GM12875 (cell line): ENCODE data around the gene CHST9.
"Not testable (repeated sequence)": the region's sequence is repeated elsewhere in the genome, so short reads cannot be mapped to it uniquely, and the experiment has no call there.

Experiments used
- H3K4me3 ChIP-seq: one replicate; pipeline ENCODE4 v1.5.1; 2011; ENCODE audit warnings: low read depth, low read length, control low read depth
- TF ChIP-seq, protein P1 (sequence below): IDR thresholded peaks from 2 replicates; pipeline ENCODE4 v1.5.1; 2011; ENCODE audit warnings: low read depth, mild to moderate bottlenecking, control low read depth, inconsistent platforms, low read length, moderate library complexity, borderline replicate concordance; ENCODE audit not compliant: insufficient read depth

Gene CHST9

DNA sequence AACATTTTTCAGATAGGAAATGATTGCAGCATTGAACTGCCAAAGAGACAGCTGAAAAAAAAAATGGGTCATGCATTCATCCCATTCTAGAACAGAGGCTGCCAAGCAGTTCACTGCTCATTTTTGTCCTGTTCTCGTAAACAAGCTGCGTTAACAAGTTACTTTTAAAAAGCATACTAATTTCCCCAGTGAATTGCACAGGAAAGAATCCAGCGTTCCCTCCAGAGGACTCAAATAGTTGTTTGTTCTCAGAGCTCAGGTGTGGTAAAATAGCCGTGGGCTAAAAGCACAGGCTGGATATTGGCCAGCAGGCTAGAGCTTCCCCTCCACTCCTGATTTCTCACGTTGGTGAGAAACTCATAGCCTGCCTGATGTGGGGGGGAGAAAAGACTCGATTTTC, 243.5 kb downstream of the CHST9 start:
- H3K4me3 ChIP-seq, result no peak overlapping the region
- TF ChIP-seq, protein P1, sequence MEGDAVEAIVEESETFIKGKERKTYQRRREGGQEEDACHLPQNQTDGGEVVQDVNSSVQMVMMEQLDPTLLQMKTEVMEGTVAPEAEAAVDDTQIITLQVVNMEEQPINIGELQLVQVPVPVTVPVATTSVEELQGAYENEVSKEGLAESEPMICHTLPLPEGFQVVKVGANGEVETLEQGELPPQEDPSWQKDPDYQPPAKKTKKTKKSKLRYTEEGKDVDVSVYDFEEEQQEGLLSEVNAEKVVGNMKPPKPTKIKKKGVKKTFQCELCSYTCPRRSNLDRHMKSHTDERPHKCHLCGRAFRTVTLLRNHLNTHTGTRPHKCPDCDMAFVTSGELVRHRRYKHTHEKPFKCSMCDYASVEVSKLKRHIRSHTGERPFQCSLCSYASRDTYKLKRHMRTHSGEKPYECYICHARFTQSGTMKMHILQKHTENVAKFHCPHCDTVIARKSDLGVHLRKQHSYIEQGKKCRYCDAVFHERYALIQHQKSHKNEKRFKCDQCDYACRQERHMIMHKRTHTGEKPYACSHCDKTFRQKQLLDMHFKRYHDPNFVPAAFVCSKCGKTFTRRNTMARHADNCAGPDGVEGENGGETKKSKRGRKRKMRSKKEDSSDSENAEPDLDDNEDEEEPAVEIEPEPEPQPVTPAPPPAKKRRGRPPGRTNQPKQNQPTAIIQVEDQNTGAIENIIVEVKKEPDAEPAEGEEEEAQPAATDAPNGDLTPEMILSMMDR, result no peak

DNA sequence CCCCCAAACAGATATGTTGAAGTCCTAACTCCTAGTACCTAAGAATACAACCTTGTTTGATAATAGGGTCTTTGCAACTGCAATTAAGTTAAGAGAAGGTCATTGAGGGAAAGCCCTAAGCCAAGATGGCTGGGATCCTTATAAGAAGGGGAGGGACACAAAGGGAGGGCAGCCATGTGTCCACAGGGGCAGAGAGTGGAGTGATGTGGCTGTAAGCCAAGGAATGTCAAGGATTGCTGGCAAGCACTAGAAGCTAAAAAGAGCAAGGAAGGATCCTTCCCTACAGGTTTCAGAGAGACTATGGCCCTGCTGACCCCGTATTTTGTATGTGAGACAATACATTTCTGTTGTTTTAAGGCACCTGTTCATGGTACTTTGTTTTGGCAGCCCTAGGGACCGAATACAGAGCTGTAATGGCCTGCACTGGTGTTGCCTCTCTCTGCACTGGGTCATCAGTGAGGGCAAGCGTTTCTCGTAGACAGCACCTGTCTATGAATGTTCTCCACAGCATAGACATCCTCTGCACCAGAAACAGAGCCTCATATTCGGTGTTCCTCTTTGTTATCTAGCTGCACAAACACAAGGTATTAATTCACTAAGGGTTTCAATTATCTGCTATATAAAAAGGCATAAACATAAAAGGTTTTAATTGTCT, 244.2 kb downstream of the CHST9 start:
- TF ChIP-seq, protein P1, result no peak
- H3K4me3 ChIP-seq, result no peak overlapping the region

DNA sequence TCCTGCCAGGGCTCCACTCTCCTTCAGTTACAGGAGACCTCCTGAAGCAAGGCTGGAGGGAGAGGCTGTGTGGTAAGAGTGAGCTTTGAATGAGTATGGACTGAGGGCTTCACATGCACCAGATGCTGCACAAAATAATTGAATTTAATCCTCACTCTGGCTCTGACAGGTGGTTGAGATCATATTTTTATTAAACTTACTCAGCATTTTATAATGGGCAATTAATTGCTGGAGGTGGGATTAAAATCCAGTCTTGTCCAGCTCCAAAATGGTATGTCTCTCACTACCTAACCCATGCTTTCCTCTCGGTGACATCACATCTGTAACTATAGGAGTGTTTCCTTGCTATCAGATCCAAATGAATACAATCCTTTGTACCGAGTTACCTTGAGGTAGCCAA, 253.4 kb downstream of the CHST9 start:
- TF ChIP-seq, protein P1, result no peak
- H3K4me3 ChIP-seq, result no peak overlapping the region

DNA sequence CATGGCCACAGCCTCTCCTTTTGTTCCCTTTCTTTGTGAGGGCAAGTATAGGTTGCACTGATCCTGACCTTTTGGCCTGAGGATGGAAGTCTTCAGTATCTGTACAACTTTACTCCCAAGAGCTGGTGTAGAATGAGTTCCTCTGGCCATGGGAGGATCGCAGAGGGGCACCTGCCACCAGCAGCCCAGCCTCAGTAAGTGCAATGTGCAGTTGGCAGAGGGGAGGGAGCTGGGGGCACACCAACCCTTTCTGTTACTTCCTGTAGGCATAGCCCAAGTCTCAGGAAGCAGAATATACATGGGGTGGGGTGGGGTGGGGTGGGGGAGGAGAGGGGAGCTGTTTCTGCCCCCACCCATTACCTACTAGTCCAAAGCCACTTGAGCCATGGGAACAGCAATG, 254.5 kb downstream of the CHST9 start:
- H3K4me3 ChIP-seq, result no peak overlapping the region
- TF ChIP-seq, protein P1, result no peak

DNA sequence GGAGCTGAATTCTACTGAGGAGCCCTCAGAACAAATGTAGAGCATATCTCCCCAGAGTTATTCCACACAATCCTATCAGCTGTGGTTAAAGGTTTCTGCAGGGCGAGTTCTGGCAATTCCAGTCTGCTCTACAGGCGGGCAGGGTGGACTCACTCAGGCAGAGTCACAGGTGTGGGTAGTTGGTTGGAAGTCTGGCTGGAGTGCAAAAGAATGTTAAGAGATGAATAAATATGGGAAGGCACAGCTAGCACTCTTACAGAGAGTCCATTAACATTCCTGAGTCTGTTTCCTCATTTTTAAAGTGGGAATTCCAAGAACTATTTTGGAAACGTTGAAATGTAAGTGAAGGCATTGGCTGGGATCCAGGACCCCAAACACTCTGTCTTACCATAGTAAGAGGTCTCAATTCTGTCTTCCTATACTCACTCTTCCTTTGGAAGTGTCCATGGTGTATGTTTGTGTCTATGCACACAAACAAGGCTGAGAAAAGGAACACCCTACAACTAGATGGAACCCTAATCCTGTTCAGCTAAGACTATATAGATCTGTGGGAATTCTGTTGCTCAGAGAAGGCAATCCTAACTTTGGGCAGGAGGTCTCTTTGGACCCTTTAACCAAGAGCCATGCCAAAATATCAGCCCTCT, 256.3 kb downstream of the CHST9 start:
- no peak overlapping the region for H3K4me3 ChIP-seq
- TF ChIP-seq, protein P1, result no peak

DNA sequence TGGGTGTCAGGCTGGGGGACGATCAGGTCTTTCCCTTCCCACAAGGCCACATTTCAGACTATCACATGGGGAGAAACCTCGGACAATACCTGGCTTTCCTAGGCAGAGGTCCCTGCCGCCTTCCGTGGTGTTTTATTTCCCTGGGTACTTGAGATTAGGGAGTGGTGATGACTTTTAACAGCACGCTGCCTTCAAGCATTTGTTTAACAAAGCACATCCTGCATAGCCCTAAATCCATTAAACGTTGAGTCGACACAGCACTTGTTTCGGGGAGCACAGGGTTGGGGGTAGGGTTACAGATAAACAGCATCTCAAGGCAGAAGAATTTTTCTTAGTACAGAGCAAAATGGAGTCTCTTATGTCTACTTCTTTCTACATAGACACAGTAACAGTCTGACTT, 257.3 kb downstream of the CHST9 start:
- H3K4me3 ChIP-seq, result not testable (repeated sequence)

DNA sequence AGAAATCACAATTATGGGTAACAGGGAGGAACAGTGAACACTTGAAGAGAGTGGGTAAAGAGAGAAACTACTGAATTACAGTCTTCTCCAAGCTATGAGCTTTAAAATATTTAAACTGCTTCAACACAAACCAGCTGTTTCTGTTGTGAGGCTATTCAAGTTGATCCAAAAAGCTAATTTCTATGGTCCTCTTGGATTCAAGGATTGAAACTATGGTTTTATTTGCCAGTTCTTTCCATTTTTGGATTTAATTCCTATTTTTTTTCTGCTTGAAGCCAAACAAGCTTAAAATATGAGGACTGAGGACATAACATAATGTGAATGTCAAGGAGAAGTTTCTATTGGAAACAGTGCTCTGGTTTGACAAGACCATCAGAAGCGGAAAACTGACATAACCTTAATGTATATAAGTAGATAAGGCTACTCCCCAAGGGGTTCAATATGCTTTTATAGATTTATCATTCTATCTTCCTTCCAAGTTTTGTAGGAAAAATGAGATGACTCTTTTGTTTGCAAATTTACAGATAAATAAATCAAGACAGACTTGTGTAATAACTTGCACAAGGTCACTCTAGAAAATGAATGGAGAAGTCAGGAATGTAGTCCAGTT, 258.9 kb downstream of the CHST9 start:
- H3K4me3 ChIP-seq, result no peak overlapping the region
- TF ChIP-seq, protein P1, result no peak
